HEK293 (cell line): ENCODE measurements around the gene TLR5.

ENCODE experiments used
- CTCF ChIP-seq: fragments of 450-650 bp; formaldehyde crosslinking; IDR thresholded peaks from 2 replicates; pipeline ENCODE4 v1.5.1; 2016; ENCODE audit warnings: missing biosample characterization, missing genetic modification characterization
- GLI2 ChIP-seq: fragments of 450-650 bp; formaldehyde crosslinking; IDR thresholded peaks from 2 replicates; pipeline ENCODE4; 2017; ENCODE audit warnings: missing biosample characterization, missing genetic modification characterization, low read depth, borderline replicate concordance
- GLIS1 ChIP-seq: fragments of 450-650 bp; formaldehyde crosslinking; IDR thresholded peaks from 2 replicates; pipeline ENCODE4 v1.5.1; 2016; ENCODE audit warnings: missing biosample characterization, missing genetic modification characterization
- GLIS2 ChIP-seq: fragments of 450-650 bp; formaldehyde crosslinking; IDR thresholded peaks from 2 replicates; pipeline ENCODE4 v1.5.1; 2016; ENCODE audit warnings: missing biosample characterization, missing genetic modification characterization
- KLF7 ChIP-seq: fragments of 450-650 bp; formaldehyde crosslinking; IDR thresholded peaks from 2 replicates; pipeline ENCODE4 v1.5.1; 2016; ENCODE audit warnings: missing biosample characterization, missing genetic modification characterization, borderline replicate concordance
- KLF9 ChIP-seq: fragments of 450-650 bp; formaldehyde crosslinking; IDR thresholded peaks from 2 replicates; pipeline ENCODE4 v1.5.1; 2016; ENCODE audit warnings: missing biosample characterization, missing genetic modification characterization, low read depth
- SCRT1 ChIP-seq: fragments of 450-650 bp; formaldehyde crosslinking; IDR thresholded peaks from 2 replicates; pipeline ENCODE4 v1.5.1; 2016; ENCODE audit warnings: missing biosample characterization, missing genetic modification characterization, borderline replicate concordance
- SP3 ChIP-seq: fragments of 450-650 bp; formaldehyde crosslinking; IDR thresholded peaks from 2 replicates; pipeline ENCODE4 v1.5.1; 2016; ENCODE audit warnings: missing biosample characterization, missing genetic modification characterization
- YY1 ChIP-seq: fragments of 450-650 bp; formaldehyde crosslinking; IDR thresholded peaks from 2 replicates; pipeline ENCODE4 v1.5.1; 2018; ENCODE audit warnings: missing biosample characterization, missing genetic modification characterization
- ZBTB20 ChIP-seq: fragments of 450-650 bp; formaldehyde crosslinking; IDR thresholded peaks from 2 replicates; pipeline ENCODE4 v1.5.1; 2016; ENCODE audit warnings: missing biosample characterization, missing genetic modification characterization
- ZFP41 ChIP-seq: fragments of 450-650 bp; formaldehyde crosslinking; IDR thresholded peaks from 2 replicates; pipeline ENCODE4 v1.5.1; 2016; ENCODE audit warnings: missing biosample characterization, missing genetic modification characterization, borderline replicate concordance
- ZIC2 ChIP-seq: fragments of 450-650 bp; formaldehyde crosslinking; IDR thresholded peaks from 2 replicates; pipeline ENCODE4 v1.5.1; 2016; ENCODE audit warnings: missing biosample characterization, missing genetic modification characterization
- ZNF121 ChIP-seq: fragments of 450-650 bp; formaldehyde crosslinking; IDR thresholded peaks from 2 replicates; pipeline ENCODE4 v1.5.1; 2016; ENCODE audit warnings: missing biosample characterization, missing genetic modification characterization
- ZNF140 ChIP-seq: fragments of 450-650 bp; formaldehyde crosslinking; IDR thresholded peaks from 2 replicates; pipeline ENCODE4 v1.5.1; 2016; ENCODE audit warnings: missing biosample characterization, missing genetic modification characterization
- ZNF184 ChIP-seq: fragments of 450-650 bp; IDR thresholded peaks from 2 replicates; pipeline ENCODE4 v1.5.1; 2018; ENCODE audit warnings: missing biosample characterization, mild to moderate bottlenecking, missing genetic modification characterization
- ZNF366 ChIP-seq: fragments of 450-650 bp; formaldehyde crosslinking; conservative IDR thresholded peaks from 2 replicates; pipeline ENCODE4 v1.5.1; 2016; ENCODE audit warnings: missing biosample characterization, missing genetic modification characterization
- ZNF391 ChIP-seq: fragments of 450-650 bp; formaldehyde crosslinking; IDR thresholded peaks from 2 replicates; pipeline ENCODE4 v1.5.1; 2016; ENCODE audit warnings: low read depth, missing biosample characterization, missing genetic modification characterization, borderline replicate concordance
- ZNF433 ChIP-seq: fragments of 450-650 bp; formaldehyde crosslinking; IDR thresholded peaks from 2 replicates; pipeline ENCODE4 v1.5.1; 2016; ENCODE audit warnings: missing biosample characterization, missing genetic modification characterization, low read depth
- ZNF48 ChIP-seq: fragments of 450-650 bp; formaldehyde crosslinking; IDR thresholded peaks from 2 replicates; pipeline ENCODE4 v1.5.1; 2016; ENCODE audit warnings: missing biosample characterization, missing genetic modification characterization
- ZNF600 ChIP-seq: fragments of 450-650 bp; formaldehyde crosslinking; IDR thresholded peaks from 2 replicates; pipeline ENCODE4 v1.5.1; 2016; ENCODE audit warnings: missing biosample characterization, missing genetic modification characterization
- ZNF610 ChIP-seq: fragments of 450-650 bp; formaldehyde crosslinking; IDR thresholded peaks from 2 replicates; pipeline ENCODE4 v1.5.1; 2016; ENCODE audit warnings: missing biosample characterization, missing genetic modification characterization, borderline replicate concordance
- ZNF624 ChIP-seq: fragments of 450-650 bp; formaldehyde crosslinking; IDR thresholded peaks from 2 replicates; pipeline ENCODE4 v1.5.1; 2017; ENCODE audit warnings: missing biosample characterization, missing genetic modification characterization
- ZNF639 ChIP-seq: fragments of 450-650 bp; formaldehyde crosslinking; IDR thresholded peaks from 2 replicates; pipeline ENCODE4 v1.5.1; 2016; ENCODE audit warnings: missing biosample characterization, missing genetic modification characterization
- ZNF658 ChIP-seq: fragments of 450-650 bp; formaldehyde crosslinking; IDR thresholded peaks from 2 replicates; pipeline ENCODE4; 2016; ENCODE audit warnings: missing biosample characterization, missing genetic modification characterization
- ZNF664 ChIP-seq: fragments of 450-650 bp; formaldehyde crosslinking; IDR thresholded peaks from 2 replicates; pipeline ENCODE4 v1.5.1; 2016; ENCODE audit warnings: missing biosample characterization, missing genetic modification characterization
- ZNF76 ChIP-seq: fragments of 450-650 bp; formaldehyde crosslinking; IDR thresholded peaks from 2 replicates; pipeline ENCODE4; 2016; ENCODE audit warnings: low read depth, missing biosample characterization, missing genetic modification characterization, borderline replicate concordance
- ZNF776 ChIP-seq: fragments of 450-650 bp; formaldehyde crosslinking; IDR thresholded peaks from 2 replicates; pipeline ENCODE4 v1.5.0; 2017; ENCODE audit warnings: missing biosample characterization, missing genetic modification characterization, borderline replicate concordance
- ZNF785 ChIP-seq: fragments of 450-650 bp; formaldehyde crosslinking; IDR thresholded peaks from 2 replicates; pipeline ENCODE4 v1.5.1; 2016; ENCODE audit warnings: missing biosample characterization, missing genetic modification characterization
- ZNF830 ChIP-seq: fragments of 450-650 bp; IDR thresholded peaks from 2 replicates; pipeline ENCODE4 v1.5.0; 2018; ENCODE audit warnings: missing biosample characterization, missing genetic modification characterization, low read depth, mild to moderate bottlenecking, moderate library complexity
- ZSCAN23 ChIP-seq: fragments of 450-650 bp; formaldehyde crosslinking; IDR thresholded peaks from 2 replicates; pipeline ENCODE4 v1.5.1; 2016; ENCODE audit warnings: missing biosample characterization, missing genetic modification characterization
- TF ChIP-seq, protein P1 (sequence below): fragments of 450-650 bp; formaldehyde crosslinking; IDR thresholded peaks from 2 replicates; pipeline ENCODE4 v1.5.1; 2017; ENCODE audit warnings: missing biosample characterization, mild to moderate bottlenecking, missing genetic modification characterization, moderate library complexity
- TF ChIP-seq, protein P2 (sequence below): fragments of 450-650 bp; formaldehyde crosslinking; IDR thresholded peaks from 2 replicates; pipeline ENCODE4 v1.5.1; 2017; ENCODE audit warnings: missing biosample characterization, missing genetic modification characterization
- TF ChIP-seq, protein P3 (sequence below): fragments of 450-650 bp; formaldehyde crosslinking; IDR thresholded peaks from 2 replicates; pipeline ENCODE4 v1.5.1; 2016; ENCODE audit warnings: missing biosample characterization, missing genetic modification characterization

TLR5 gene

DNA sequence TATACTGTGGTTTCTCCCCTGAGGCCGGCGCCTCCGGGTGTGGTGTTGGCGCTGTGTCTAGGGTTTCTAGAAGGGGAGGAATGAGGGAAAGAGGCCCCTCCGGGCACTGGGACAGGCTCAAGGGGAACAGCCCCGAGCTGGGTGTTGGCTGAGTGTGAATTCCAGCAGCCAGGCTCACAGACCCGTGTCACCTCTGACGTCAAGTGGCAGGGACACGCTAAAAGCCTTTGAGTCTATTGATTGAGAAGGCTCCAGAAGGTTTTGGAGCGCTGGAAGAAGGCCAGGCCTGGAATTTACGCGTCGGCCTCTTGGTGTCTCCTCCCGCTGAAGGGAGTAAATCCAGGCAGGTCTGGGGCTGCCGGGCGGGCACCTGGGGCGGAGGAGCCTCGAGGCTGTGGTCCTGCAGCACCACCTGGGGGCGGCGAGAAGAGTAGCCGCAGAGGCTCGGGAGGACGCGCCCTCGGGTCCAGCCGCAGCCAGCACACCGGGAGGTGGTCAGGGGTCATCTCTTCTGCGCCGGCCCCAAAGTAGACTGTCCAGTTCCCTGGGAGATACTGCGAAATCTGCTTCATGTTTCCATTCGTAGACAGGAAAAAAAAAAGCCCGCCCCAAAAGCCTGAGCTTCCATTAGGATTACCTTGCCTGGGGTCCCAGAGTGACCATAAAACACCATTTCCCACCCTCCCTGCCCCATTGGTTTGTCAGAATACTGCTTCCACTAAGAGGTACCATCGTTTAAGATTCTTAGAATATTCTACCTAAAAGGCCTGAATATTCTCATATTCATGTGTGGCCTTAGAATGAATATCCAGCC, 61.7 kb downstream of the TLR5 start (continued):
- no peak for TF ChIP-seq ZNF830 (tag by site-specific recombination)
- no peak for TF ChIP-seq ZSCAN23 (tag by site-specific recombination)
- TF ChIP-seq ZNF664 (tag by site-specific recombination): no peak
- peak; percentile 67 for TF ChIP-seq ZIC2
- TF ChIP-seq ZFP41: no peak
- peak; percentile 76 for TF ChIP-seq ZNF184 (tag by site-specific recombination)
- no peak for TF ChIP-seq KLF9 (tag by site-specific recombination)
- no peak for TF ChIP-seq ZNF658 (tag by site-specific recombination)
- peak; percentile 99 for TF ChIP-seq CTCF (tag by site-specific recombination)
- no peak; the same call in 1 of the 2 replicates for TF ChIP-seq KLF7 (tag by site-specific recombination)
- peak; percentile 82 for TF ChIP-seq GLIS2
- peak; percentile 79 for TF ChIP-seq ZNF366 (tag by site-specific recombination)
- TF ChIP-seq GLI2 (tag by site-specific recombination): no peak
- TF ChIP-seq ZNF433 (tag by site-specific recombination): no peak
- peak; percentile 51; the same call in 1 of the 2 replicates for TF ChIP-seq ZNF391 (tag by site-specific recombination)
- TF ChIP-seq ZNF776 (tag by site-specific recombination): no peak
- TF ChIP-seq ZNF610 (tag by site-specific recombination): peak; percentile 71; the same call in 1 of the 2 replicates
- peak; percentile 76 for TF ChIP-seq GLIS1 (tag by site-specific recombination)
- TF ChIP-seq, protein P1, sequence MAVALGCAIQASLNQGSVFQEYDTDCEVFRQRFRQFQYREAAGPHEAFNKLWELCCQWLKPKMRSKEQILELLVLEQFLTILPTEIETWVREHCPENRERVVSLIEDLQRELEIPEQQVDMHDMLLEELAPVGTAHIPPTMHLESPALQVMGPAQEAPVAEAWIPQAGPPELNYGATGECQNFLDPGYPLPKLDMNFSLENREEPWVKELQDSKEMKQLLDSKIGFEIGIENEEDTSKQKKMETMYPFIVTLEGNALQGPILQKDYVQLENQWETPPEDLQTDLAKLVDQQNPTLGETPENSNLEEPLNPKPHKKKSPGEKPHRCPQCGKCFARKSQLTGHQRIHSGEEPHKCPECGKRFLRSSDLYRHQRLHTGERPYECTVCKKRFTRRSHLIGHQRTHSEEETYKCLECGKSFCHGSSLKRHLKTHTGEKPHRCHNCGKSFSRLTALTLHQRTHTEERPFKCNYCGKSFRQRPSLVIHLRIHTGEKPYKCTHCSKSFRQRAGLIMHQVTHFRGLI (tag by site-specific recombination): 0 out of 2 replicates have a peak, but pooled peaks have one; percentile 45
- TF ChIP-seq ZNF140 (tag by site-specific recombination): no peak
- TF ChIP-seq ZNF48: no peak
- TF ChIP-seq, protein P2, sequence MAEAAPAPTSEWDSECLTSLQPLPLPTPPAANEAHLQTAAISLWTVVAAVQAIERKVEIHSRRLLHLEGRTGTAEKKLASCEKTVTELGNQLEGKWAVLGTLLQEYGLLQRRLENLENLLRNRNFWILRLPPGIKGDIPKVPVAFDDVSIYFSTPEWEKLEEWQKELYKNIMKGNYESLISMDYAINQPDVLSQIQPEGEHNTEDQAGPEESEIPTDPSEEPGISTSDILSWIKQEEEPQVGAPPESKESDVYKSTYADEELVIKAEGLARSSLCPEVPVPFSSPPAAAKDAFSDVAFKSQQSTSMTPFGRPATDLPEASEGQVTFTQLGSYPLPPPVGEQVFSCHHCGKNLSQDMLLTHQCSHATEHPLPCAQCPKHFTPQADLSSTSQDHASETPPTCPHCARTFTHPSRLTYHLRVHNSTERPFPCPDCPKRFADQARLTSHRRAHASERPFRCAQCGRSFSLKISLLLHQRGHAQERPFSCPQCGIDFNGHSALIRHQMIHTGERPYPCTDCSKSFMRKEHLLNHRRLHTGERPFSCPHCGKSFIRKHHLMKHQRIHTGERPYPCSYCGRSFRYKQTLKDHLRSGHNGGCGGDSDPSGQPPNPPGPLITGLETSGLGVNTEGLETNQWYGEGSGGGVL: peak; percentile 49; the same call in 1 of the 2 replicates
- no peak for TF ChIP-seq ZNF785 (tag by site-specific recombination)
- peak; percentile 96 for TF ChIP-seq ZNF600 (tag by site-specific recombination)
- no peak for TF ChIP-seq ZNF624 (tag by site-specific recombination)
- TF ChIP-seq, protein P3, sequence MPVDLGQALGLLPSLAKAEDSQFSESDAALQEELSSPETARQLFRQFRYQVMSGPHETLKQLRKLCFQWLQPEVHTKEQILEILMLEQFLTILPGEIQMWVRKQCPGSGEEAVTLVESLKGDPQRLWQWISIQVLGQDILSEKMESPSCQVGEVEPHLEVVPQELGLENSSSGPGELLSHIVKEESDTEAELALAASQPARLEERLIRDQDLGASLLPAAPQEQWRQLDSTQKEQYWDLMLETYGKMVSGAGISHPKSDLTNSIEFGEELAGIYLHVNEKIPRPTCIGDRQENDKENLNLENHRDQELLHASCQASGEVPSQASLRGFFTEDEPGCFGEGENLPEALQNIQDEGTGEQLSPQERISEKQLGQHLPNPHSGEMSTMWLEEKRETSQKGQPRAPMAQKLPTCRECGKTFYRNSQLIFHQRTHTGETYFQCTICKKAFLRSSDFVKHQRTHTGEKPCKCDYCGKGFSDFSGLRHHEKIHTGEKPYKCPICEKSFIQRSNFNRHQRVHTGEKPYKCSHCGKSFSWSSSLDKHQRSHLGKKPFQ: peak; percentile 87
- TF ChIP-seq SP3: peak; percentile 49
- no peak for TF ChIP-seq SCRT1
- TF ChIP-seq ZNF639: peak; percentile 58; the same call in 1 of the 2 replicates
- no peak for TF ChIP-seq ZNF121 (tag by site-specific recombination)
- TF ChIP-seq ZNF76 (tag by site-specific recombination): peak; percentile 62; the same call in 1 of the 2 replicates
- no peak for TF ChIP-seq YY1 (tag by site-specific recombination)
- peak; percentile 67 for TF ChIP-seq ZBTB20
